SKM-1 (cell line): Measurements from ENCODE around the gene IGF2BP1.
"Not testable (repeated sequence)": the region's sequence is repeated elsewhere in the genome, so short reads cannot be mapped to it uniquely, and the experiment has no call there.

Source experiments
- DNase-seq: peaks from one replicate; lab custom pipeline; 2025; ENCODE audit not compliant: unreplicated experiment; lab: John Stamatoyannopoulos, UW

The IGF2BP1 gene

GRCh38 chr17:49089094-49089493, 91.9 kb downstream of the IGF2BP1 start:
- DNase-seq = no peak

- no peak for DNase-seq
Observed at GRCh38 chr17:49090878-49091594, 93.9 kb downstream of the IGF2BP1 start.

GRCh38 chr17:49093131-49093530, 95.9 kb downstream of the IGF2BP1 start:
- no peak for DNase-seq

- DNase-seq = no peak
Observed at GRCh38 chr17:49100601-49101000, 103.4 kb downstream of the IGF2BP1 start.

- DNase-seq = no peak
Observed at GRCh38 chr17:49101054-49101534, 103.9 kb downstream of the IGF2BP1 start.

GRCh38 chr17:49103360-49103759, 106.2 kb downstream of the IGF2BP1 start:
- DNase-seq = not testable (repeated sequence)

- DNase-seq = no peak
Observed at GRCh38 chr17:49104511-49105074, 107.4 kb downstream of the IGF2BP1 start.
